Fibroblast of the aortic adventitia (primary cell): Measurements from ENCODE around the gene SPON1. TPM values are rescaled to one million over a fixed set of nuclear protein-coding genes. Genes with fewer than 3 reads are reported as not detected.

Experiments
- DNase-seq: peaks from one replicate; pipeline ENCODE4 v3.0.0-alpha.2; 2010; ENCODE audit warnings: low read depth
- H3K4me3 ChIP-seq: 2 replicates; pipeline ENCODE4 v1.5.1; 2011; ENCODE audit warnings: low read depth, mild to moderate bottlenecking, control low read depth, low read length, moderate library complexity
- total RNA-seq: library from RNA; depleted of rRNA; stranded (reverse); fragments of >200 nt; gene quantifications from 2 replicates; pipeline ENCODE4 v1.2.3, GENCODE V29; 2012; ENCODE audit warnings: low replicate concordance
- TF ChIP-seq, protein P1 (sequence below): IDR thresholded peaks from 2 replicates; pipeline ENCODE4 v1.5.1; 2011; ENCODE audit warnings: mild to moderate bottlenecking, low read length, control low read depth, inconsistent platforms; ENCODE audit not compliant: insufficient read depth

Gene SPON1
- total RNA-seq, 1 donor: 3.5 TPM

DNA sequence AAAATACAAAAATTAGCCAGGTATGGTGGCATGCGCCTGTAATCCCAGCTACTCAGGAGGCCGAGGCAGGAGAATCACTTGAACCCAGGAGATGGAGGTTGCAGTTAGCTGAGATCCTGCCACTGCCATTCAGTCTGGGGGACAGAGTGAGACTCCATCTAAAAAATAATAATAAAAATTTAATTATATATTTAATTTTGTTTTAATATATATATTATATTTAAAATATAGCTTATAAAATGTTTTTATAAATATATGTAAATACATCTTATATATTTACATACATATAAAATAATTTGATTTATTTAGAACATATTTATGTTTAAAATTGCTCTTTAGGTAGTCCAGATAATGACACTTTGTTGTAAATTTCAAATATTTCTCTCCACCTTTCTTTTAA, 82.9 kb downstream of the SPON1 start:
- H3K4me3 ChIP-seq: no peak overlapping the region
- TF ChIP-seq, protein P1, sequence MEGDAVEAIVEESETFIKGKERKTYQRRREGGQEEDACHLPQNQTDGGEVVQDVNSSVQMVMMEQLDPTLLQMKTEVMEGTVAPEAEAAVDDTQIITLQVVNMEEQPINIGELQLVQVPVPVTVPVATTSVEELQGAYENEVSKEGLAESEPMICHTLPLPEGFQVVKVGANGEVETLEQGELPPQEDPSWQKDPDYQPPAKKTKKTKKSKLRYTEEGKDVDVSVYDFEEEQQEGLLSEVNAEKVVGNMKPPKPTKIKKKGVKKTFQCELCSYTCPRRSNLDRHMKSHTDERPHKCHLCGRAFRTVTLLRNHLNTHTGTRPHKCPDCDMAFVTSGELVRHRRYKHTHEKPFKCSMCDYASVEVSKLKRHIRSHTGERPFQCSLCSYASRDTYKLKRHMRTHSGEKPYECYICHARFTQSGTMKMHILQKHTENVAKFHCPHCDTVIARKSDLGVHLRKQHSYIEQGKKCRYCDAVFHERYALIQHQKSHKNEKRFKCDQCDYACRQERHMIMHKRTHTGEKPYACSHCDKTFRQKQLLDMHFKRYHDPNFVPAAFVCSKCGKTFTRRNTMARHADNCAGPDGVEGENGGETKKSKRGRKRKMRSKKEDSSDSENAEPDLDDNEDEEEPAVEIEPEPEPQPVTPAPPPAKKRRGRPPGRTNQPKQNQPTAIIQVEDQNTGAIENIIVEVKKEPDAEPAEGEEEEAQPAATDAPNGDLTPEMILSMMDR: no peak
- DNase-seq: no peak

DNA sequence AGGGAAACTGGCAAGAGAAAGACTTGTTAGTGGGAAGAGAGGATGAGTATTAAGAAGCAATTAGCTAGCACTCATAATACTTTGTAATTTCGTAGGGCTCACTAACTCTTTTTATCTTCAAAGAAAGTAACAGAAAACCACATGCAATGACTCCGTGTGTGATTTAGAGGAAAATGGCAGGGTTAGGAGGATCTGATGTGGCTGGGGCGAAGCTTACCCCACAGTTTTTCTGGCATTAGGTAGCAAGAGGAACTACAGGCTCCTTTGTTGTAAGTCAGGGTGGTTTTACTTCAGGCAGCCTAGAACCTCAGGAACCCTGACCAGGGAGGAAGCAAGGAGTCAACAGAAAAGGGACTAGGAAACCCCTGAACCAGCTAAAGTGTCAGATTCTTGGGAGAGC, 89.7 kb downstream of the SPON1 start:
- DNase-seq: no peak
- TF ChIP-seq, protein P1: no peak
- no peak overlapping the region for H3K4me3 ChIP-seq

DNA sequence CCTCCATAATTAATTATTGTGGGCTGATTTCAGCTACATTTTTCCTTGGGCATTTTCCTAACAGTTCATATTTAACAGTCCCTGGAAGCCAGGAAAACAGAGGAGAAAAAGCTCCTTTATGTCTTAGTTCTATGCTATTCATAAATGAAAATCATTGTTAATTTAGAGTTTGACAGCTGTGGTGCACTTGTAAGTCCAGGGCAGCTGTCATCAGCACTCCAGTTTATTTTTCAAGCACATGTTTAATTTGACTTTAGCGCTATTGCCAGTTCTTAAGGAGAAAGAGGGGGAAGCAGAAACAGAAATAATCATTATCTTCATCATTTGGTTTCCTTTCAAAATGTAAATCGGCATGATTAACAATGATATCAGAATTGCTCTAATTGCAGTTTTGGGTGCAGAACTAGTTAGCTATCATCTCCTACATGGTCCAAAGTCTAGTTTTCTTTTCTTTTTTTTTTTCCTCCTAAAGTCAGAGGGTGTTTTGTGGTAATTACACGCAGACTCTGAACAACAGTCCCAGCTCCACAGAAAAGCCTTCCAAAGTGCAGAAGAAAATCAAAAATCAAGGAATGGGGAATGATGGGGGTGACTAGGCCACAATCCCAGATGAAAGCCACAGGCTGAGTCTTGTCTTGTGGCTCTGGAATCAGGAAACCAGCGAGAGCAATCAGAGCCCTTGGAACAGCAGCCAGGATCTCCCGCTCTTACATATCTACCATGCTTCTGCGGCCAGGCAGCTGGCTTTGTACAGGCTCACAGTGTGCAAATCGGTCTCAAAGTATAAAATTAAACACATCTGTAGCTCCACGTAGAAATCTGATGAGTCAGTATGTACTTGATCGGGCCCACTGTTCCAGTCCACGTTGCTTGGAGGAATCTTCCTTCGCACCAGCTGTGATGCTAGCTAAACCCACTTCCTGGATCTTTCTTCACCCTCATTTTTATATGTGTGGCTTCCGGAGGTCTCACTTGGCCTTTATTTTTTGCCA, 91.9 kb downstream of the SPON1 start:
- H3K4me3 ChIP-seq: no peak overlapping the region
- peak; percentile 86 for DNase-seq
- TF ChIP-seq, protein P1: no peak

DNA sequence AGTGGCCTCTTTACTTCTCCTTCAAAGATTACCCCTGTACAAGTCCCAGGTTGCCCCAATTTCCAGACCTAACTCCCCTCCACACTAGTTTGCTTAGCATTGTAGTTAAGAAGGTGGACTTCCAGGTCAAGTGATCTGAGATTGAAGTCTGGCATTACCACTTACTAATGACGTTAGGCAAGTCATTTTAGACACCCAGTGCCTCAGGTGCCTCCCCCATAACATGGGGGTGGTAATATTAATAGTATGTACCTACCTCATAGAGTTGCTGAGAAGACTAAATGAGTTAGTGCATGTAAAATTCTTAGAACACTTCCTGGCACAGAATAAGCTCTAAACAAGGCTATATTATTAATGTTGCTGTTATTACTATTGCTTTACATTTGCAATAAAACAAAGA, 93.4 kb downstream of the SPON1 start:
- TF ChIP-seq, protein P1: no peak
- DNase-seq: no peak
- H3K4me3 ChIP-seq: no peak overlapping the region

DNA sequence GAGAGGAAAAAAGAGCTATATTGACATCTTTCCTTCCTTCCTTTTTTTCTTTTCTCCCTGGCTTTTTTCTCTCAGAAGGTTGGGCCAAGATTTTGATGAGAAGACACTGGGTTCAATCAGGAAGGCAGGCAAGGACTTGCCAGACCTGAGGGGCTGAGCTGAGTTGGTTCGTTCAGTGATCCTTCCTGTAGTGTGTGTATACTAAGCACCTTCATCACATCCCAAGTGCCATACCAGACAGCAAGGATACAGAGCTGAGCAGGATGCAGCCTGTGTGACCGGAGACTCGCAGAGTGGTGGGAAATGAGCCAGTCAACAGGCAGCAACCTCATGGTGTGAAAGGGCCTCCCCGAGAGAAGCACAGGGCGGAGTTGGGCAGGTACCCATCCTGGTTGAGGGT, 95.5 kb downstream of the SPON1 start:
- no peak overlapping the region for H3K4me3 ChIP-seq
- TF ChIP-seq, protein P1: no peak
- no peak for DNase-seq

DNA sequence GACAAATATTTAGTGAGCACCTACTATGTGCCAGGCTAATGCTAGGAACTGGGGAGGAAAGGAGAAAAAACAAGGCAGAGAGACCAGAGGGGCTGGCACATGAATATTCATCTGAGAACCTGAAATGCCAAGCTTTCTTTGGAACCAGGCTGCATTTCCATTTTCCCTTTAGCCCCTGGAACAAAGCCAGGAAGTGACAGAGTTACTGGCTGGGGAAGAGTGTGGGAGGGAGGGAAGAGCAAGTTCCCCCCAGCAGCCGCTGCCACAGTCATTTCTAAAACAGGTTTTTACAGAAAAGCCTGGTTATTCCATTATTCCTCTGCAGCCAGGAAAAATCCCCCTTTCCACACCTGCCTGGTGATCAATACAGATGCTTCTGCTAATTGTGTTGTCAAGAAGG, 97.0 kb downstream of the SPON1 start:
- no peak overlapping the region for H3K4me3 ChIP-seq
- TF ChIP-seq, protein P1: no peak
- DNase-seq: no peak
